Measurements from ENCODE around the gene MLC1.

MLC1 gene

DNA sequence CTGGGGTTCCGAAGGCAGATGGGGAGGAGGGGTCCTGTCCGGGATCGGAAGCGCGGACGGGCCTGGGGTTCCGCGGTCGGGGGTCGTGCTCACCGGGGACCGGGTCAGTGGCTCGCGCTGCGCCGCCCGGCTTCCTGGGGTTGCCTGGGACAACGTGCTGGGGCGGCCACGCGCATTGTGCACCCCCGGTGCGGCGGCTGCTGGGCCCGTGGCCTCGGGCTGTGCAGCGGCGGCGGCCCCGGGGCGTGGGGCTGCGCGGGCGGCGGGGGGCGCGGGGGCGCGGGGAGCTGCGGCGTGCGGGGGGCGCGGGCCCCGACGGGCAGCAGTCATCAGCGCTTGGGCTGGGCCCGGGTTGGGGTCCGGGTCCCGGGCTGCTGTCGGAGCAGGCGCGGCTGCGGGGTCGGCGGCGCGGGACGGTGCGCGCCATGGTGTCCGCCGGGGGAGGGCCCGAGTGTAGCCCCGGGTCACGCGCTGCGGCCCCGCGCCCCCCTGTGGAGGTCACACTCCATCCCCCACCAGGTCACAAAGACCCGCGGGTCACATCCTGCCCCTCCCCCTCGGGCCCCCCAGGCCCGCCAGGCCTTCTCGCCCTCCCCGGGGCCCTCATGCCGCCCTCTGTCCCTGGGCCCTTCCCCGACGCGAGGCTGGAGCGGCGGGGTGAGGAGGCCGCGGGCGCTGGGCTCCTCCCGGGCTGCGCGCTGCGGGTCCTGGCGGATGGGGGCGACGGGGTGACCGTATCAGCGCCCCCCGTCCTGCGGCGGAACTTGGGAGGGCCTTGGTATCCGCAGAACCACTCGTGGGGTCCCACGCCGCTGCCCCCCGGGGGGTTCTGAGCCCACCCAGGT, 26.9 kb downstream of the MLC1 start, which contains the start of gene TTLL8:
TTLL8 (minus strand) TSS at position 238 of the 845 bp plus-strand sequence.
- no peak for DNase-seq (ENCODE audit: low read depth)

GRCh38 chr22:50057278-50058060, 27.8 kb downstream of the MLC1 start:
- no peak for DNase-seq (ENCODE audit: low read depth)

GRCh38 chr22:50056214-50056972, 28.8 kb downstream of the MLC1 start:
- DNase-seq (ENCODE audit: low read depth), result no peak

GRCh38 chr22:50053861-50054260, 31.4 kb downstream of the MLC1 start:
- DNase-seq (ENCODE audit: low read depth), result no peak

DNA sequence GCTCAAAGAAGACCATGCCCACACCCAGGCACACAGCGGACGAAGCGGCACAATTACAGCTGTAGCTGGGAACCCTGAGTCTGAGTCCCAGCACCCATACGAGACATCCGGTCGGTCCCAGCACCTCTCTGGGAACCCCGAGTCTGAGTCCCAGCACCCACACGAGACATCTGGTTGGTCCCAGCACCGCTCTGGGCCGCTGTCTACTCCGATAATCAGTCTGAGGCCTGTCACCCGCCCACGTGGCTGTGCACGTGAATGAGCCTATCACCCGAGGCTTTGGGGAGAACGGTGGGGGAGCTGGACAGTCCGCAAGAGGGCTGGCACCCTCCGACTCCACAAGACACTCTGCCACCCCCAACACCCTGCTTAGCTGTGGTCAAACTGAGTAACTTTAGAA, 33.3 kb downstream of the MLC1 start:
- DNase-seq (ENCODE audit: low read depth), result no peak

- DNase-seq (ENCODE audit: low read depth), result no peak
Measured at GRCh38 chr22:50049299-50050195, 35.7 kb downstream of the MLC1 start.

- DNase-seq (ENCODE audit: low read depth), result no peak
Measured at GRCh38 chr22:50048836-50049235, 36.4 kb downstream of the MLC1 start.

GRCh38 chr22:50048061-50048765, 37.0 kb downstream of the MLC1 start:
- DNase-seq (ENCODE audit: low read depth), result no peak

DNA sequence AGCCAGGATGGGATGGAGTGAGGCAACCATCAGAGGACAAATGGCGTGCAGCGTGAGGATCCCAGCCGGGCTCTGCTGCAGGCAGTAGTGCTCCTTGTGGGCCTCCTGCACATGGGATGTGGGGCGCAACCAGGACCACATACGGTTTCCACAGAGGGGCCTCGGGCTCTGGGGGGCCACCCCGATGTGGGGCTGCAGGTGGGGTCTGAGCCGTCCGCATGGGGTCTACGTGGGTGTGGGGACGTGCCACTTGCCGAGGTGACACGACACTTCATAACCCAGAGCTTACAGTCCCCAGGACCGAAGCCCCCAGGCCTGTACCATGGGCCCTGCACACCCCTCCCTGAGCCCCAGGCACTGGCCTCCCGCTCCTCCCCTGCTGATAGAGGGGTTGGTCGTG, 37.9 kb downstream of the MLC1 start:
- DNase-seq (ENCODE audit: low read depth), result no peak

- DNase-seq (ENCODE audit: low read depth), result no peak
Measured at GRCh38 chr22:50046481-50047245, 38.6 kb downstream of the MLC1 start.

DNA sequence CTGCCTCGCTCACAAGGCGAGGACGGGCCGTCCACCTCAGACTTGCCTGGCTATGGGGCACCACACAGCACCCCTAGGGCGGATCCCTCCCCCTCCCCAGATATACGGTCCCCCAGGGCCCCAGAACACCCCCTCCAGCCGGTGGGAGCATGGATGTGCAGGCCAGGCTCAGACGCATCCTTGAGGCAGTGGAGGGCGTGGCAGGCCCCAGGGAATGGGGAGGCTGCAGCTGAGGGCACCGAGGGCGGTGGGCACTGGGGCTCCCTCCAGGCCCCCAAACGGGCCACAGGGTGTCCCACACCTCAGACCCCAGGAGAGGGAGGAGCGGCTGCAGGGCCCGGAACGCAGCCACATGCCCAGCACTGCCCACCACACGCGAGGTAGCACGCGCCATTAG, 39.2 kb downstream of the MLC1 start:
- DNase-seq (ENCODE audit: low read depth), result no peak

DNA sequence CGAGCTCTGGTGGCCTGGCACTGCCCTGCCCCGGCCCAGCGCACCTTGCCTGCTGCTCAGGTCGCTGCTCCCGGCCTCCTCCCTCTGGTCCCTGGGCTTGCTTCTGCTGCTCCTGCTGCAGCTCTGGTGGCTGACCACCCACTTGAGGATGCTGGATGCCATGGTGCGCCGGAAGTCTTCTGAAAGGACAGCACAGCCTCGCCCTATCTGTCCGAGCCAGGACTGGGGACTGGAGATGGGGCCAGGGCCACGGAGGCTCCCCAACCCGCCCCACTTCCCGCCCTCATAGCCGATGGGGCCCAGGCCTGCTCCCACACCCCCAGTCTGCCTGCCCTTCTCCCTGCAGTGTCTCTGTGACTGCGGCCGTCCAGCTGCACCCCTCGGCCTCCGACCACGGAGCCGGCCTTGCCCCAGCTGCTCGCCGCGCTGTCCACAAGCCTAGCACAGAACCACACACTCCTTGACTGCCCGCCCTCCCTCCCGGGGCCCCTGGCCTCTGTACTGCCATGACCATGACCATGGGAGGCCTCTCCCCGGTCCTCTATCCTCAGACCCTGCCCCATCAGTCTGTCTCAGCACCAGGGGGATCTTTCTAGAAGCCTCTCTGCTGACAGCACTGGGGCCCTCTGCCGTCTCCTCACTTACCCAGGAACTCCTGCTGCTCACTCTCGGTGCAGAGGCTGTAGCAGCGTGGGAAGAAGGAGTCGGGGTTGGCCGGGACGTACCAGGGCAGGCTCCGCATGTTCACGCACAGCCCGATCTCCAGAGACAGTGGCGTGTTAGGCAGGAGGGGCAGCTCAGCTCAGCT, 39.8 kb downstream of the MLC1 start:
- DNase-seq (ENCODE audit: low read depth), result no peak

DNA sequence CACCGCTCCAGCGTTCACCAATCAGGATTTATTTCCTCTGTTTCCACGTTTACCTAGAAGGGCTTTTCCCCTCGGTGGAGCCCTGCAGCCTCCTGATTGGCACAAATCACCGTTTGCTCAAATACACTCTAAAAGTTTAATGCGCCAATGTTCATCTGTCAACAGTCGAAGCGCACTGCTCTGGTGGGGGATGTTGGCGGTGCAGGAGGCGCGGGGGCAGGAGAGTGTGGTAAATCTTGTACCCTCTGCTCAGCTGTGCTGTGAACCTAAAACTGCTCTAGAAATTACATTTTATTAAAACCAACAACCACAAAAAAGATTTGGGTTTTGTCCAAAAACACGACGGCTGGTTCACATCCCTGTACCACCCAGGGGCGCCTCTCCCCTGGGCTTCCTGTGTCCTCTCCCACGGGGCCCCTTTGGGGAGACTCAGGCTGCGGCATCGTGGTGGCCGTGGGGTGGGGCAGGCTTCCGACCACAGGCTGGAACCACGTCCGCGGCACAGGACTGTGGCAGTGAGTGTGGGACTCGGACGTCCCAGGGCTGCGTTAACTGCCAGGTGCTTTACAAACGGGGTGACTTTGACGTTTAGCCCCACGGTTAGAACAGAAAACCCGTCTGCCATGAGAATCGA, 40.6 kb downstream of the MLC1 start:
- DNase-seq (ENCODE audit: low read depth), result no peak

DNA sequence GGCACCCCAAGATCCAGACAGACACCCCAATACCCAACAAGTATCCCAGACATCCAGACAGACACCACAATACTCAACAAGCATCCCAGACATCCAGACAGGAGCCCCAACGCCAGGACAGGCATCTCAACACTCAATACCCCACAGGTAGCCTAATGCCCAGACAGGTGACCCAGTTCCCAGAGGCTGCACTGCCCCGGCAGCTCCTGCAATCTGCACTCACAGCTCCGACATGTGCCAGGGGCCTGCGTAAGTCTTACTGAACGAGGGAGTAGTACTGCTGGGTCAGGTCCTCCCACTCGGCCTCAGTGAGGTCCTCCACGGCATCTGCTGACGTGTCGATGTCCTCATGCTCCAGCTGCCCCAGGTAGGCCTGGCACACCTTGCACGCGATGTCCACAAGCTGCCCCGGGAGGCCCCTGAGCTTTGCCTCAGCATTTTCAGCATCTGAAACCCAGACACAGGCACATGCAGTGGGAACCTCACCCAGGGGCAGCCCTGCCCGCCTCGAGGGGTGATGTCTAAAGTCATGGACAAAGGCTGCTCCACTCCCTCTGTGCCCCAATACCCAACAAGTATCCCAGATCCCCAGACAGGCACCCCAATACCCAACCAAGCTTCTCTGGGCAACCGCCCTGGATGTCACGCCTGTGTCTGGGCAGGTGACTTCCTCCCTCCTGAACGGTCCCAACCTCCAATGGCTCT, 43.7 kb downstream of the MLC1 start:
- no peak for DNase-seq (ENCODE audit: low read depth)

- no peak for DNase-seq (ENCODE audit: low read depth)
Measured at GRCh38 chr22:50040717-50041116, 44.5 kb downstream of the MLC1 start.

DNA sequence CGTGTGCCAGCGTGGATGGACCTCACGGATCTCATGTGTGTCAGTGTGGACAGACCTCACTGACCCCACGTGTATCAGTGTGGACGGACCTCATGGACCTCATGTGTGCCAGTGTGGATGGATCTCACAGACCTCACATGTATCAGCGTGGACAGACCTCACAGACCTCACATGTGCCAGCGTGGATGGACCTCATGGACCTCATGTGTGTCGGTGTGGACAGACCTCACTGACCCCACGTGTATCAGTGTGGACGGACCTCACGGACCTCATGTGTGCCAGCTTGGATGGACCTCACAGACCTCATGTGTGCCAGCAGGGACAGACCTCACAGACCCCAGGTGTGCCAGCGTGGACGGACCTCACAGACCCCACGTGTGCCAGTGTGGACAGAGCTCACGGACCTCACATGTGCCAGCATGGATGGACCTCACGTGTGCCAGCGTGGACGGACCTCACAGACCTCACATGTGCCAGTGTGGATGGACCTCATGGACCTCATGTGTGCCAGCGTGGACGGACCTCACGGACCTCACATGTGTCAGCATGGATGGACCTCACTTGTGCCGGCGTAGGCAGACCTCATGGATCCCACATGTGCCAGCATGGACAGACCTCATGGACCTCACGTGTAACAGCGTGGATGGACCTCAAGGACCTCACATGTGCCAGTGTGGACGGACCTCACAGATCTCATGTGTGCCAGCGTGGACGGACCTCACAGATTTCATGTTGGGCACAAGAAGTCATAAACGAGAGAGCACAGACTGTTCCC, 45.4 kb downstream of the MLC1 start:
- DNase-seq (ENCODE audit: low read depth), result no peak
